ENCODE results near the gene ANAPC4. TPM values are rescaled to one million over a fixed set of nuclear protein-coding genes. Genes with fewer than 3 reads are reported as not detected.

ANAPC4 gene
- total RNA-seq, 2 donors from 2014 or later, result 41.7 to 46.4 TPM

- Mint-ChIP-seq H3K27ac (no peak overlapping the region), H3K4me3 (no peak overlapping the region), H3K9me3 (peaks cover 6% of the 10 kb centered on the region), H3K36me3 (ENCODE audit: low read depth) (no peaks in the 10 kb centered on the region), H3K4me1 (peaks cover 4% of the 10 kb centered on the region), H3K27me3 (ENCODE audit: insufficient read depth) (no peaks in the 10 kb centered on the region)
- Histone ChIP-seq H3K4me1 (ENCODE audit: control insufficient read depth, insufficient read depth, low read length) (peaks cover 4% of the 10 kb centered on the region), H3K27me3 (ENCODE audit: control insufficient read depth, insufficient read depth, low read length, poor library complexity, severe bottlenecking) (no peaks in the 10 kb centered on the region), H3K4me3 (ENCODE audit: low read length) (no peak overlapping the region), H3K36me3 (ENCODE audit: control insufficient read depth, insufficient read depth, low read length) (no peaks in the 10 kb centered on the region), H3K9me3 (ENCODE audit: control insufficient read depth, low read length) (no peaks in the 10 kb centered on the region), H3K27ac (ENCODE audit: low read depth, low read length) (no peak overlapping the region), H3K9ac (ENCODE audit: extremely low read depth, low read length, poor library complexity, severe bottlenecking) (no peak overlapping the region)
- WGBS, 2 experiments (ENCODE audit: insufficient coverage in 1 of 2, insufficient read length in 1 of 2), result 0 to 55% methylated on average over 1 to 2 of the region's 2 CpGs
- DNase-seq, result peak; percentile 88
- TF ChIP-seq CTCF (conservative IDR thresholded peaks at IDR 0.05), result peak; percentile 96
Observed at GRCh38 chr4:25439918-25440477, 62.9 kb downstream of the ANAPC4 start.

GRCh38 chr4:25440478-25441030 lies 63.5 kb downstream of the ANAPC4 start:
- 90 to 91% methylated on average over 8 of the region's 8 CpGs for WGBS, 2 experiments (ENCODE audit: insufficient coverage in 1 of 2, insufficient read length in 1 of 2)
- Histone ChIP-seq H3K9me3 (ENCODE audit: control insufficient read depth, low read length) (no peaks in the 10 kb centered on the region), H3K9ac (ENCODE audit: extremely low read depth, low read length, poor library complexity, severe bottlenecking) (no peak overlapping the region), H3K4me3 (ENCODE audit: low read length) (no peak overlapping the region), H3K27me3 (ENCODE audit: control insufficient read depth, insufficient read depth, low read length, poor library complexity, severe bottlenecking) (no peaks in the 10 kb centered on the region), H3K4me1 (ENCODE audit: control insufficient read depth, insufficient read depth, low read length) (peaks cover 4% of the 10 kb centered on the region), H3K27ac (ENCODE audit: low read depth, low read length) (no peak overlapping the region), H3K36me3 (ENCODE audit: control insufficient read depth, insufficient read depth, low read length) (no peaks in the 10 kb centered on the region)
- no peak overlapping the region for H3K27ac Mint-ChIP-seq
- H3K27me3 Mint-ChIP-seq (ENCODE audit: insufficient read depth), result no peaks in the 10 kb centered on the region
- TF ChIP-seq CTCF (conservative IDR thresholded peaks at IDR 0.05), result no peak
- H3K36me3 Mint-ChIP-seq (ENCODE audit: low read depth), result no peaks in the 10 kb centered on the region
- peaks cover 6% of the 10 kb centered on the region for H3K9me3 Mint-ChIP-seq
- H3K4me3 Mint-ChIP-seq, result no peak overlapping the region
- DNase-seq, result no peak
- peaks cover 4% of the 10 kb centered on the region for H3K4me1 Mint-ChIP-seq

- TF ChIP-seq CTCF (conservative IDR thresholded peaks at IDR 0.05), result peak; percentile 91
- Histone ChIP-seq H3K9me3 (ENCODE audit: control insufficient read depth, low read length) (no peaks in the 10 kb centered on the region), H3K27me3 (ENCODE audit: control insufficient read depth, insufficient read depth, low read length, poor library complexity, severe bottlenecking) (no peaks in the 10 kb centered on the region), H3K9ac (ENCODE audit: extremely low read depth, low read length, poor library complexity, severe bottlenecking) (no peak overlapping the region), H3K4me3 (ENCODE audit: low read length) (no peak overlapping the region), H3K36me3 (ENCODE audit: control insufficient read depth, insufficient read depth, low read length) (no peaks in the 10 kb centered on the region), H3K27ac (ENCODE audit: low read depth, low read length) (no peak overlapping the region), H3K4me1 (ENCODE audit: control insufficient read depth, insufficient read depth, low read length) (peaks cover 4% of the 10 kb centered on the region)
- H3K27me3 Mint-ChIP-seq (ENCODE audit: insufficient read depth), result no peaks in the 10 kb centered on the region
- H3K27ac Mint-ChIP-seq, result no peak overlapping the region
- DNase-seq, result peak; percentile 92
- H3K4me3 Mint-ChIP-seq, result no peak overlapping the region
- WGBS, 2 experiments (ENCODE audit: insufficient coverage in 1 of 2, insufficient read length in 1 of 2), result 51 to 92% methylated on average over 2 to 6 of the region's 6 CpGs
- H3K36me3 Mint-ChIP-seq (ENCODE audit: low read depth), result no peaks in the 10 kb centered on the region
- H3K9me3 Mint-ChIP-seq, result peaks cover 6% of the 10 kb centered on the region
- H3K4me1 Mint-ChIP-seq, result peaks cover 7% of the 10 kb centered on the region
Observed at GRCh38 chr4:25441519-25442117, 64.6 kb downstream of the ANAPC4 start.
